Measurements from ENCODE around the gene METTL27.
"Not testable (repeated sequence)": the region's sequence is repeated elsewhere in the genome, so short reads cannot be mapped to it uniquely, and the experiment has no call there.

METTL27 gene

DNA sequence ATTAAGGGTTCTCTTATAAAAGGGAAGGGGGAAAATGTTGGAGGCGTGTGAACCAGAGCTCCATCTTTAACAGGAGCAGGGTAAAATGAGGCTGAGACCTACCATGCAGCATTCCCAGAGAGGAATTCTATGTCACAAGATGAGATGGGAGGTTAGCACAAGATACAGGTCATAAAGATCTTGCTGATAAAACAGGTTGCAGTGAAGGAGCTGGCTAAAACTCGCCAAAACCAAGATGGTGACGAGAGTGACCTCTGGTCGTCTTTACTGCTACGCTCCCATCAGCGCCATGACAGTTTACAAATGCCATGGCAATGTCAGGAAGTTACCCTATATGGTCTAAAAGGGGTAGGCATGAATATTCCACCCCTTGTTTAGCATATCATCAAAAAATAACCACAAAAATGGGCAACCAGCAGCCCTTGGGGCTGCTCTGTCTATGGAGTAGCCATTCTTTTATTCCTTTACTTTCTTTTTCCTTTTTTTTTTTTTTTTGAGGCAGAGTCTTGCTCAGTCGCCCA is 51.1 kb downstream of the METTL27 start:
- H3K4me1 ChIP-seq (ENCODE audit: control extremely low read depth in 1 of 4, control insufficient read depth in 4 of 4, insufficient read depth in 4 of 4, low read length in 3 of 4): peaks cover 0 to 15% (median 0%) of the 10 kb centered on the region in 4 experiments
- H3K36me3 ChIP-seq (ENCODE audit: control insufficient read depth in 4 of 4, insufficient read depth in 4 of 4, low read length in 3 of 4); POLR2A ChIA-PET; H3K27me3 ChIP-seq (replicated peaks in 2 of 5; ENCODE audit: control insufficient read depth in 4 of 5, insufficient read depth in 5 of 5, low read length in 4 of 5); H3K9me3 ChIP-seq (ENCODE audit: control extremely low read depth in 1 of 5, control insufficient read depth in 4 of 5, insufficient read depth in 2 of 5, low read depth in 1 of 5, low read length in 4 of 5); DNase-seq; H3K27ac ChIP-seq (ENCODE audit: insufficient read depth in 1 of 2, low read depth in 1 of 2, low read length in 2 of 2, poor library complexity in 1 of 2, severe bottlenecking in 2 of 2); H3K4me3 ChIP-seq (ENCODE audit: control insufficient read depth in 1 of 7, extremely low read depth in 1 of 7, insufficient read depth in 4 of 7, low read depth in 2 of 7, low read length in 6 of 7): not testable (repeated sequence)
- CTCF ChIA-PET: interaction anchor here (0.6 kb wide), 1 partner anchor 85 kb away, joined by 3 read pairs; no protein-coding TSS in a partner anchor
- WGBS (ENCODE audit: insufficient coverage): 100% methylated on average over 6 of the region's 7 CpGs

DNA sequence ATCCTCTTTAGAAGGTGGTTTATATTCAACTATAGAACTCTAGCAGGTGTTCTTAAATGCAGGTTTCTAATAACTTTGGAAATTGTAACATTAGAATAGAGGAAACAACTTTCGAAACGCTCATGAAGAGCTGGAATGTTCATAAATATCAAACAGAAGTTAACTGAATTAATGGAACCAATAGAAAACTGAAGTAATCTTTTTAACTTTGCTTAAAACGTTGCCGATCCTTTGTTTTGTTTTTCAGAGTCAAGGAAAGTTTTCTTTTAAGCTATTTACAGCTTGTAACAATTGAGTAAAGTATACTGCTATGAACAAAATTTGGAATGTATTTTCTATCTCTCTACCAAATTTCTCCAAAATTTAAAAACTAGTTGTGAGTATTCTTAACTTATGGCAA is 53.3 kb downstream of the METTL27 start:
- no CpG with 5 or more reads among the region's 4 CpGs for WGBS (ENCODE audit: insufficient coverage)
- peaks cover 0 to 2% (median 0%) of the 10 kb centered on the region in 5 experiments for H3K27me3 ChIP-seq (replicated peaks in 2 of 5; ENCODE audit: control insufficient read depth in 4 of 5, insufficient read depth in 5 of 5, low read length in 4 of 5)
- H3K36me3 ChIP-seq (ENCODE audit: control insufficient read depth in 4 of 4, insufficient read depth in 4 of 4, low read length in 3 of 4): no peaks in the 10 kb centered on the region
- H3K4me1 ChIP-seq (ENCODE audit: control extremely low read depth in 1 of 4, control insufficient read depth in 4 of 4, insufficient read depth in 4 of 4, low read length in 3 of 4): peaks cover 0 to 11% (median 0%) of the 10 kb centered on the region in 4 experiments
- DNase-seq: no peak
- no peak overlapping the region for H3K4me3 ChIP-seq (ENCODE audit: control insufficient read depth in 1 of 7, extremely low read depth in 1 of 7, insufficient read depth in 4 of 7, low read depth in 2 of 7, low read length in 6 of 7)
- H3K27ac ChIP-seq (ENCODE audit: insufficient read depth in 1 of 2, low read depth in 1 of 2, low read length in 2 of 2, poor library complexity in 1 of 2, severe bottlenecking in 2 of 2): no peak overlapping the region
- peaks cover 0 to 8% (median 0%) of the 10 kb centered on the region in 5 experiments for H3K9me3 ChIP-seq (ENCODE audit: control extremely low read depth in 1 of 5, control insufficient read depth in 4 of 5, insufficient read depth in 2 of 5, low read depth in 1 of 5, low read length in 4 of 5)
- CTCF ChIA-PET: no interaction called here
- POLR2A ChIA-PET: no interaction called here

DNA sequence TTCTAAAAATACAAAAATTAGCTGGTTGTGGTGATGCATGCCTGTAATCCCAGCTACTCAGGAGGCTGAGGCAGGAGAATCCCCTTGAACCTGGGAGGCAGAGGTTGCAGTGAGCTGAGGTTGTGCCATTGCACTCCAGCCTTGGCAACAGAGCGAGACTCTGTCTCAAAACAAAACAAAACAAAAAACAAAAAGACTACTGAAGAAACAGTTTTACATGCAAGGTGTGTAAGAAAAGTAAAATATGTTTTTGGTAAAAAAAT is 54.6 kb downstream of the METTL27 start:
- H3K9me3 ChIP-seq (ENCODE audit: control extremely low read depth in 1 of 5, control insufficient read depth in 4 of 5, insufficient read depth in 2 of 5, low read depth in 1 of 5, low read length in 4 of 5); H3K27ac ChIP-seq (ENCODE audit: insufficient read depth in 1 of 2, low read depth in 1 of 2, low read length in 2 of 2, poor library complexity in 1 of 2, severe bottlenecking in 2 of 2); H3K4me3 ChIP-seq (ENCODE audit: control insufficient read depth in 1 of 7, extremely low read depth in 1 of 7, insufficient read depth in 4 of 7, low read depth in 2 of 7, low read length in 6 of 7); H3K4me1 ChIP-seq (ENCODE audit: control extremely low read depth in 1 of 4, control insufficient read depth in 4 of 4, insufficient read depth in 4 of 4, low read length in 3 of 4); DNase-seq; POLR2A ChIA-PET; CTCF ChIA-PET; H3K36me3 ChIP-seq (ENCODE audit: control insufficient read depth in 4 of 4, insufficient read depth in 4 of 4, low read length in 3 of 4); H3K27me3 ChIP-seq (replicated peaks in 2 of 5; ENCODE audit: control insufficient read depth in 4 of 5, insufficient read depth in 5 of 5, low read length in 4 of 5): not testable (repeated sequence)
- WGBS (ENCODE audit: insufficient coverage): no CpG with 5 or more reads among the region's 1 CpG

DNA sequence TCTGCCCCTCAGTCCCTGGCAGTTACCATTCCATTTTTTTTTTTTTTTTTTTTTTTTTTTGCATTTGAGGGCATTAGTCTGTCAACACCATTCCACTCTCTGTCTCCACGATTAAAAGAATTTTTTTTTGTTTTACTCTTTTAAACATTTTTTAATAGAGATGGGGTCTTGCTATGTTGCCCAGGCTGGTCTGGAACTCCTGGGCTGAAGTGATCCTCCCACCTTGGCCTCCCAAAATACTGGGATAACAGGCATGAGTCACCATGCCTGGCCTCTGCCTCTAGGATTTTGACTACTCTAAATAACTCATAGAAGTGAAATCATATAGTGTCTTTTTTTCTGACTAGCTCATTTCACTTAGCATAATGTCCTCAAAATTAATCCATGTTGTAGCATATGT is 55.7 kb downstream of the METTL27 start:
- DNase-seq: no peak
- Histone ChIP-seq H3K27ac (ENCODE audit: insufficient read depth in 1 of 2, low read depth in 1 of 2, low read length in 2 of 2, poor library complexity in 1 of 2, severe bottlenecking in 2 of 2) (no peak overlapping the region), H3K9me3 (ENCODE audit: control extremely low read depth in 1 of 5, control insufficient read depth in 4 of 5, insufficient read depth in 2 of 5, low read depth in 1 of 5, low read length in 4 of 5) (peaks cover 0 to 8% (median 1%) of the 10 kb centered on the region in 5 experiments), H3K4me1 (ENCODE audit: control extremely low read depth in 1 of 4, control insufficient read depth in 4 of 4, insufficient read depth in 4 of 4, low read length in 3 of 4) (peaks cover 0 to 2% (median 0%) of the 10 kb centered on the region in 4 experiments), H3K4me3 (ENCODE audit: control insufficient read depth in 1 of 7, extremely low read depth in 1 of 7, insufficient read depth in 4 of 7, low read depth in 2 of 7, low read length in 6 of 7) (no peak overlapping the region), H3K27me3 (replicated peaks in 2 of 5; ENCODE audit: control insufficient read depth in 4 of 5, insufficient read depth in 5 of 5, low read length in 4 of 5) (no peaks in the 10 kb centered on the region), H3K36me3 (ENCODE audit: control insufficient read depth in 4 of 4, insufficient read depth in 4 of 4, low read length in 3 of 4) (no peaks in the 10 kb centered on the region)
- no CpG with 5 or more reads among the region's 1 CpG for WGBS (ENCODE audit: insufficient coverage)
- CTCF ChIA-PET: no interaction called here
- POLR2A ChIA-PET: no interaction called here

All from common myeloid progenitor, CD34-positive (primary cell).